ENCODE measurements around the gene LPAR2.

Gene LPAR2

GRCh38 chr19:19619181-19619848 lies 8.7 kb downstream of the LPAR2 start:
- H3K9me3 ChIP-seq (ENCODE audit: severe bottlenecking) = no peaks in the 10 kb centered on the region
- no peak for ATAC-seq (ENCODE audit: low read depth)
- no peak overlapping the region for H3K4me3 ChIP-seq (ENCODE audit: severe bottlenecking)
- DNase-seq (ENCODE audit: low spot score) = no peak
- peaks cover 2% of the 10 kb centered on the region for H3K4me1 ChIP-seq (ENCODE audit: insufficient read depth, poor library complexity, severe bottlenecking)
- 0 out of 2 replicates have a peak, but pooled peaks cover 2% of the 10 kb centered on the region for H3K36me3 ChIP-seq (ENCODE audit: low read depth)
- no peak overlapping the region for H3K27ac ChIP-seq (ENCODE audit: poor library complexity, severe bottlenecking)
- H3K27me3 ChIP-seq (ENCODE audit: insufficient read depth, poor library complexity, severe bottlenecking) = no peaks in the 10 kb centered on the region
- no peak for TF ChIP-seq CTCF (IDR thresholded peaks at IDR 0.05; ENCODE audit: poor library complexity, severe bottlenecking)

- peak within 1 kb of the TSS; percentile 47 for H3K4me3 ChIP-seq (ENCODE audit: severe bottlenecking)
- TF ChIP-seq CTCF (IDR thresholded peaks at IDR 0.05; ENCODE audit: poor library complexity, severe bottlenecking) = no peak
- DNase-seq (ENCODE audit: low spot score) (peak; percentile 95), ATAC-seq (ENCODE audit: low read depth) (peak; percentile 95)
- peaks cover 11% of the 10 kb centered on the region for H3K4me1 ChIP-seq (ENCODE audit: insufficient read depth, poor library complexity, severe bottlenecking)
- H3K9me3 ChIP-seq (ENCODE audit: severe bottlenecking) = no peaks in the 10 kb centered on the region
- H3K27ac ChIP-seq (ENCODE audit: poor library complexity, severe bottlenecking) = no peak within 1 kb of the TSS
- H3K27me3 ChIP-seq (ENCODE audit: insufficient read depth, poor library complexity, severe bottlenecking) = no peaks in the 10 kb centered on the region
- 0 out of 2 replicates have a peak, but pooled peaks cover 2% of the 10 kb centered on the region for H3K36me3 ChIP-seq (ENCODE audit: low read depth)
These were observed 9.6 kb downstream of the LPAR2 start, which contains the start of gene PBX4 for GRCh38 chr19:19618219-19619051. Gene PBX4 (minus strand): TSS chr19:19618687. CDS start chr19:19618629, 58 bp downstream.

GRCh38 chr19:19615086-19615485 lies 12.9 kb downstream of the LPAR2 start:
- H3K27ac ChIP-seq (ENCODE audit: poor library complexity, severe bottlenecking) = peak overlapping the region; percentile 10
- H3K36me3 ChIP-seq (ENCODE audit: low read depth) = 0 out of 2 replicates have a peak, but pooled peaks cover 2% of the 10 kb centered on the region
- TF ChIP-seq CTCF (IDR thresholded peaks at IDR 0.05; ENCODE audit: poor library complexity, severe bottlenecking) = no peak
- no peaks in the 10 kb centered on the region for H3K27me3 ChIP-seq (ENCODE audit: insufficient read depth, poor library complexity, severe bottlenecking)
- peaks cover 12% of the 10 kb centered on the region for H3K4me1 ChIP-seq (ENCODE audit: insufficient read depth, poor library complexity, severe bottlenecking)
- DNase-seq (ENCODE audit: low spot score) (no peak), ATAC-seq (ENCODE audit: low read depth) (no peak)
- H3K9me3 ChIP-seq (ENCODE audit: severe bottlenecking) = no peaks in the 10 kb centered on the region
- no peak overlapping the region for H3K4me3 ChIP-seq (ENCODE audit: severe bottlenecking)

- Histone ChIP-seq H3K4me3 (ENCODE audit: severe bottlenecking) (no peak overlapping the region), H3K9me3 (ENCODE audit: severe bottlenecking) (no peaks in the 10 kb centered on the region), H3K4me1 (ENCODE audit: insufficient read depth, poor library complexity, severe bottlenecking) (peaks cover 12% of the 10 kb centered on the region), H3K27me3 (ENCODE audit: insufficient read depth, poor library complexity, severe bottlenecking) (no peaks in the 10 kb centered on the region), H3K27ac (ENCODE audit: poor library complexity, severe bottlenecking) (peak overlapping the region; percentile 61), H3K36me3 (ENCODE audit: low read depth) (0 out of 2 replicates have a peak, but pooled peaks cover 2% of the 10 kb centered on the region)
- ATAC-seq (ENCODE audit: low read depth) = peak; percentile 85
- DNase-seq (ENCODE audit: low spot score) = no peak
- no peak for TF ChIP-seq CTCF (IDR thresholded peaks at IDR 0.05; ENCODE audit: poor library complexity, severe bottlenecking)
These were observed 14.5 kb downstream of the LPAR2 start for GRCh38 chr19:19613506-19613905.
